GM18517 (cell line): ENCODE measurements around the gene GRB7.
A peak's percentile ranks its signal among the peaks of the same experiment; 100 is the strongest.

Experiments used
- ATAC-seq: cut with Tn5 transposase; IDR thresholded peaks from one replicate; pipeline ENCODE4 v1.9.1; 2021; ENCODE audit warnings: mild to moderate bottlenecking, moderate library complexity; ENCODE audit not compliant: unreplicated experiment

The GRB7 gene

DNA sequence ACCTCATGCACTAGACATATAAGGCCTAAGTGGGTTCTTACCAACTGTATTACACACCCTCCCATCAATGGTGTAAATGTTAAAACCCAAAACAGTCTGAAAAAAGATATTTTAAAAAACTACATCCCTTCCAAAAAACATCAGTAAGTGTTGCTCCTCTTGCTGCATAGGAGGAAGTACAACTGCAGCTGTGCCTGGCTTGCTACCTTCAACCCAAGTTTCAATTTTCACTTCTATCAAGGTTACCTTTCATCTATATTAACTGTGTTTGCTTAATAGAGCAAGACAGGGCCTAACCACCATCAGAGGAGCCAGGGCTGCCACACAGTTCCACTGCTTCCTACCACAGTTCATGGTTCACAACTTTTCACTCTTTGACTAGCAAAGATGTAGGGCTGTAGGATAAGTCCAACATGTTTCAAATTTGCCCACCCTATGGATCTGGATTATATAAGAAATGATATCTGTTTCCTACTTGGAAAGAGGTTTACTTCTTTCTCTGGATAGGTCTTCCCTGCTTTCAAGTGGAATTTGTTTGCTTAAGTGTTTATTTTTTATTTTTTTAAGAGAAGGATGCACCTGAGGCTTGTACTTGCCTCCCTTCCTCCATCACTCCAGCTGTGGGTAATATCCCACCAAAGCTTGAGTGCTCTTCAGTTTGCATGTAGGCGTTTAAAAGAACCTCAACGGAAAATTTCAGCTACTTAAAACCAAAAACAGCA, 56.7 kb downstream of the GRB7 start:
- peak; percentile 83 for ATAC-seq
